ENCODE data around the gene MLLT1. TPM values are rescaled to one million over a fixed set of nuclear protein-coding genes. Genes with fewer than 3 reads are reported as not detected.

The MLLT1 gene
- total and polyA plus RNA-seq, 10 of the 15 experiments (the other 5 are each of a cell fraction or from before 2014, with no cell fraction given), result 0.16 to 61.1 (median 8.5) TPM

- ATAC-seq, result no peak
- no peak for FAIRE-seq
- Histone ChIP-seq H4K20me1 (ENCODE audit: control insufficient read depth, insufficient read depth) (no peaks in the 10 kb centered on the region), H3K4me3 (no peak overlapping the region), H3K36me3 (ENCODE audit: control insufficient read depth in 2 of 2, insufficient read depth in 2 of 2, low read length in 1 of 2) (peaks cover 0 to 13% of the 10 kb centered on the region in 2 experiments; a peak in 2 of 4 replicates), H3K4me2 (ENCODE audit: control insufficient read depth, insufficient read depth) (no peak overlapping the region), H3K9ac (ENCODE audit: control insufficient read depth, insufficient read depth, low read length) (no peak overlapping the region), H3K27me3 (replicated peaks in 1 of 2; ENCODE audit: control insufficient read depth in 2 of 2, insufficient read depth in 2 of 2, low read length in 1 of 2) (no peaks in the 10 kb centered on the region), H3K4me1 (ENCODE audit: control insufficient read depth, insufficient read depth, low read length) (no peaks in the 10 kb centered on the region), H3K79me2 (ENCODE audit: control insufficient read depth, insufficient read depth, low read length) (peaks cover 21% of the 10 kb centered on the region), H3K27ac (ENCODE audit: control insufficient read depth, insufficient read depth) (no peak overlapping the region), H3K9me3 (replicated peaks; ENCODE audit: control insufficient read depth, insufficient read depth, low read length) (no peaks in the 10 kb centered on the region), H2AFZ (ENCODE audit: control insufficient read depth, low read depth, low read length) (no peak overlapping the region)
- ChIA-PET POLR2A (no interaction called here), SMC1A (ENCODE audit: uncharacterized antibody, unreplicated experiment) (no interaction called here), RAD21 (ENCODE audit: unreplicated experiment) (no interaction called here), CTCF (interaction anchor here (1.1 kb wide), 1 partner anchor 20 kb away, joined by 10 read pairs; no protein-coding TSS in a partner anchor)
- no peak for DNase-seq (ENCODE audit: low read depth, low spot score)
- in situ Hi-C loops (cut with MboI) (no loop called here), intact Hi-C loops (cut with micrococcal nuclease; ENCODE audit: unreplicated experiment) (no loop called here)
- no TSS peak for BruUV-seq (replicated peaks)
- WGBS (ENCODE audit: insufficient coverage, insufficient replicate concordance, low lambda C conversion rate, missing lambda C conversion rate), result 86% methylated on average over 6 of the region's 6 CpGs
- TF ChIP-seq TBL1XR1 (IDR thresholded peaks at IDR 0.05; ENCODE audit: low read depth, low read length) (no peak), ELK1 (IDR thresholded peaks at IDR 0.05; ENCODE audit: low read depth, low read length) (no peak), PRDM15 (CRISPR knock-in tag; IDR thresholded peaks at IDR 0.05) (no peak), MYB (IDR thresholded peaks at IDR 0.05; ENCODE audit: borderline replicate concordance, low read depth, low read length) (no peak), ZNF622 (IDR thresholded peaks at IDR 0.05) (no peak), SP1 (IDR thresholded peaks at IDR 0.05; ENCODE audit: low read depth, low read length) (no peak), RBBP5 (conservative IDR thresholded peaks at IDR 0.05) (no peak), ZNF207 (IDR thresholded peaks at IDR 0.05; ENCODE audit: borderline replicate concordance) (no peak), STAT3 (IDR thresholded peaks at IDR 0.05; ENCODE audit: low read depth, low read length) (no peak), EGR1 (IDR thresholded peaks at IDR 0.05; ENCODE audit: borderline replicate concordance in 1 of 2, low read depth in 2 of 2, low read length in 2 of 2) (no peak), NR2C2 (IDR thresholded peaks at IDR 0.05; ENCODE audit: borderline replicate concordance, control insufficient read depth, insufficient read length, low read depth) (no peak), ETV6 (conservative IDR thresholded peaks at IDR 0.05 in 1 of 2, IDR thresholded peaks at IDR 0.05 in 1 of 2; ENCODE audit: borderline replicate concordance in 1 of 2, low read depth in 1 of 2) (no peak), ZZZ3 (IDR thresholded peaks at IDR 0.05; ENCODE audit: control insufficient read depth, insufficient read length, low read depth) (no peak), MAX (IDR thresholded peaks at IDR 0.05; ENCODE audit: low read depth, low read length) (no peak), DPF2 (IDR thresholded peaks at IDR 0.05) (no peak)
- TF ChIP-seq, protein P1, sequence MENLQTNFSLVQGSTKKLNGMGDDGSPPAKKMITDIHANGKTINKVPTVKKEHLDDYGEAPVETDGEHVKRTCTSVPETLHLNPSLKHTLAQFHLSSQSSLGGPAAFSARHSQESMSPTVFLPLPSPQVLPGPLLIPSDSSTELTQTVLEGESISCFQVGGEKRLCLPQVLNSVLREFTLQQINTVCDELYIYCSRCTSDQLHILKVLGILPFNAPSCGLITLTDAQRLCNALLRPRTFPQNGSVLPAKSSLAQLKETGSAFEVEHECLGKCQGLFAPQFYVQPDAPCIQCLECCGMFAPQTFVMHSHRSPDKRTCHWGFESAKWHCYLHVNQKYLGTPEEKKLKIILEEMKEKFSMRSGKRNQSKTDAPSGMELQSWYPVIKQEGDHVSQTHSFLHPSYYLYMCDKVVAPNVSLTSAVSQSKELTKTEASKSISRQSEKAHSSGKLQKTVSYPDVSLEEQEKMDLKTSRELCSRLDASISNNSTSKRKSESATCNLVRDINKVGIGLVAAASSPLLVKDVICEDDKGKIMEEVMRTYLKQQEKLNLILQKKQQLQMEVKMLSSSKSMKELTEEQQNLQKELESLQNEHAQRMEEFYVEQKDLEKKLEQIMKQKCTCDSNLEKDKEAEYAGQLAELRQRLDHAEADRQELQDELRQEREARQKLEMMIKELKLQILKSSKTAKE (IDR thresholded peaks at IDR 0.05; ENCODE audit: low read depth, poor library complexity, severe bottlenecking), result no peak
Observed at GRCh38 chr19:6238256-6238642, 41.5 kb downstream of the MLLT1 start.
